SW480 (cell line): Measurements from ENCODE around the gene SNAPC4.

Experiments
- DNase-seq: peaks from one replicate; pipeline ENCODE4 v3.0.0-alpha.2; 2016; ENCODE audit warnings: low spot score

SNAPC4 gene

GRCh38 chr9:136370687-136371532 lies 29.1 kb downstream of the SNAPC4 start:
- DNase-seq = no peak

- DNase-seq = no peak
Observed at GRCh38 chr9:136370037-136370436, 29.9 kb downstream of the SNAPC4 start.

DNA sequence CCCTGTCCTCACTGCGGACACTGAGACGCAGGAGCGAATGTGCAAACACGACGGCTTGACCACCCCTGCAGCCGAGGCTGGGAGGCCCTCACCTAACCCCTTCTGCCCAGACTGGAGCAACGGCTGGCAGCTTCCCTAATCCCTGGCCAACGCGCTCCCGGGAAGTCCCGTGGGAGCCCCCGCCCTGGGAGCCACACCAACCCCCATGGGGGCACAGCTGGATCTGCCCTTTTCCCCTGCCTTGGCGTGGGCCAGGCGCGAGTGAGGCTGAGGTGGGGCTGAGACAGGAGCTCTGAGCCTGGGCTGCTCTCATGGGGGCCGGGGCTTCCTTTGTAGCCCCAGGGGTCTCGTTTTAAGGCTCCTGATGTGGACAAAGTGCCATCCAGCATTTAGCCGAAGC lies 31.8 kb downstream of the SNAPC4 start:
- DNase-seq = no peak

GRCh38 chr9:136367296-136368145 lies 32.4 kb downstream of the SNAPC4 start:
- DNase-seq = no peak

GRCh38 chr9:136366826-136367225 lies 33.1 kb downstream of the SNAPC4 start:
- no peak for DNase-seq

GRCh38 chr9:136365775-136366222 lies 34.2 kb downstream of the SNAPC4 start:
- DNase-seq = no peak

GRCh38 chr9:136364942-136365774 lies 34.8 kb downstream of the SNAPC4 start:
- DNase-seq = no peak

DNA sequence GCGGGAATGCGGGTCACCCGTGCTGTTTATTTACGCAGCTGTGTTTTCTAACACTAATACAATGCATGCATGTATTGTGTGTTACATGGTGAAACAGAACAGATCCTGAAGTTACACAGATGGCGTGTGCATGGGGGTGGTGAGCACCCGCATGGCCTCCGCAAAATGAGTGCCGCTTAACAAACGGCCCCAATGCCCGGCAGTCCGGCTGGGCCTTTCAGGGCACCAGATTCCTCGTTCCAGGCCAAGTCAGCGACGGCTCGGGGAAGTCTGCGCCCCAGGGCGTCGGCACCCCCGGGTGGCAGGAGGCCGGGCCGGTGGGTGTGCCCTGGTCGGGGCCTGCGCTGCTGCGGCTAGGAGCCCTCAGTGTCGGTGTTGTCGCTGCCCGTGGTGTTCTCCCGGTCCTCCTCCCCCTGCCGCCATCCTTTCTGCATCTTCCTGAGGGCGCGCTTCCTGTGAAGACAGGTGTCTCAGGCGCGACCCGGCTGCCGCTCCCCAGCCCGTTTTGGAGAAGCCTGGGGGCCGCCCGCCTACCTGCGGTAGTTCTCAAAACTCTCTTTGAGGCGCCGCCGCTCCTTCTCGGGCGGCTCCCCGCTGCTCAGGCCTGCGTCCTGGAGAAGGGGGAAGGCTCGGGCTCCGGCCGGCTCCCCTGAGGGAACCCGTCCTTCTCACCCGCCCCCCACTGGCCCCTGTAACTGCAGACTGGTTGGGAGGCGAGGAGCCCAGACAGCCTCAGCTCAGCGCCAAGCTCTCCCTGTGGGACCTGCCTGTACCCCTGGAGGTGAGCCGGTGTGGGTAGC lies 35.8 kb downstream of the SNAPC4 start:
- no peak for DNase-seq

- peak; percentile 91 for DNase-seq
Observed at GRCh38 chr9:136363106-136363948, 36.6 kb downstream of the SNAPC4 start, which contains the start of gene DNLZ. Gene DNLZ, minus strand, starts transcription at chr9:136363744. Its CDS starts 30 bp downstream, at chr9:136363714.

GRCh38 chr9:136362450-136362784 lies 37.6 kb downstream of the SNAPC4 start:
- DNase-seq = no peak

GRCh38 chr9:136361754-136362449 lies 38.1 kb downstream of the SNAPC4 start:
- DNase-seq = no peak

GRCh38 chr9:136361047-136361753 lies 38.8 kb downstream of the SNAPC4 start:
- DNase-seq = no peak

DNA sequence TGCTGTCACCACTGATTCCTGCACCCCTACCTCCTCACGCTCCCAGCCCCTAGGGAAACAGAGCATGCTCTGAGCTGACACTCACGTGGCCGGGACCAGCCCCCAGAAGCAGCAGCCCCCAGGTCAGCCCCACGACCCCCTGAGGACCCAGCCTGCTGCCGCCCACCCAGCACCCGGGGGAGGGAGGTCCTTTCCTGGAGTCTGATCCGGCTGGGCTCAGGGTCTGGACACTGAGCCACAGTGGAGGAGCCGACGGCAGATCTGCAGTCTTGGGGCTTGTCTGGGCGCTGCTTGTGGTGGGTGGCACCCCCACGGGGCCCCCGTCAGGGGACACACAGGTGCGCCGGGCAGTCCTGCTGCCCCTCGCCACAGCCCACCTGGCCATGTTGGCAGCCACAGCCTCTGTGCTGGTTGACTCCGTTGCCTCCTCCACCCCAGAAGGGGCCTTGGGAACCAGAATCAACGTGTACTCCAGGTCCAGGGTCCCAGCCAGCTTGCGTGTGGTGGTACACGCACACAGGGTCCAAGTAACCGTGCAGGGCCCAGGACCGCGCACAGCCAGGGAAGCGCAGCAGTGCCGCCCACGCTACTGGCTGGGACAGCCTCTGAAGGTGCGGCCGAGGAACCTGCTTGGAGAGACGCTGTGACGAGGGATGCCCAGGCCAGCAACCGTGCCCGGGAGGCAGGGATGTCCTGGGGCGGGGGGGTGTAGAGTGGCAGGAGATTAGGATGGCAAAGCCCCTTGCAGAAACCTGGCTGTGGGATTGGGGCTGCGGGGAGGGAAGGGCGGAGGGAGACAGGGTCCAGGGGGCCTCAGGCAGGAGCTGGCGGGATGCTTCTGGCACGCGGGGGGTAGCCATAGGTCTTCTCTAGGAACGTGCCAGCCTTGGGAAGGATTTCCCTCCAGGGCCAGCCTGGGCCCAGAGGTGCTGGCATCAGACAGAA lies 39.9 kb downstream of the SNAPC4 start:
- no peak for DNase-seq

DNA sequence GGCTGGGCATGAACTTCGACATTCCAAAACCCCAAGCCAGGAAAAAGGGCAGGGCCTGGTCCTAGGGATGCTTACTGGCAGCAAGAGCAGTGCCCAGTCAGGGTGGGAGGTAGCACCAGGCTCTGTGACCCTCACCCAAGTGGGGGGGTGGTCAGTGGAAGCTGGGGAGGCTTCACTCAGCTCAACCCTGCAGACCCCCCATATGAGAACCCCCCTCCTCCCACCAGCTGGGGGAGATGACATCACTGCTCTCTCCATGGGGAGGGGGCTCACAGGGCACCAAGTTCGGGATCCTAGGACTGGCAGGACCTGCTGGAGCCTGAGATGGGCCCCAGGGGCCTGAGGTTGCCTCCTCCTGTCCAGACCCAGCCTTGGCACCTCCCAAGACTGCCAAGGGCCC lies 41.1 kb downstream of the SNAPC4 start:
- DNase-seq = no peak

DNA sequence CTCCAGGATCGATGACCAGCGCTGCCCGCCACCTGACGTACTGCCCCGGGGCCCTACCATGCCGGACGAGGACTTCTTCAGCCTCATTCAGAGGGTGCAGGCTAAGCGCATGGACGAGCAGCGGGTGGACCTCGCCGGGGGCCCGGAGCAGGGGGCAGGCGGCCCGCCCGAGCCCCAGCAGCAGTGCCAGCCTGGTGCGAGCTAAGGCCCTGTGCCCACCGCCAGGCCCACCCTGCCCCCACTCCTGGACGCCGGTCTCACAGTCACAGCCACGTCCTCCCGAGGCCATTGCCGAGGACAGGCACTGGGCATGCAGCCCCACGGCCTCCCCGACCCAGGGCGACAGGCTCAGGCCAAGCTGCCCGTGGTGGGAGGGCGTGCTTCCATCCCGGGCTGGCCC lies 42.0 kb downstream of the SNAPC4 start:
- no peak for DNase-seq

- no peak for DNase-seq
Observed at GRCh38 chr9:136357202-136357725, 42.7 kb downstream of the SNAPC4 start.
